Natural killer cell treated with Interleukin-12 subunit alpha and Interleukin-12 subunit beta and Interleukin-15 and Interleukin-18, amount 100 ng/mL, for 72 hours (primary cell): ENCODE results near the gene RNF227. TPM values are rescaled to one million over a fixed set of nuclear protein-coding genes. Genes with fewer than 3 reads are reported as not detected.

Experiments
- ATAC-seq, 2 donors: fragments of 150-1000 bp; cut with Tn5 transposase in 1 of 2; sonication (Bioruptor Pico), chemical (Tn5 transposase) in 1 of 2; 2 replicates each; pipeline ENCODE4 v1.10.0; 2021
- DNase-seq: peaks from one replicate; pipeline ENCODE4 v3.0.0; 2022; ENCODE audit warnings: low spot score
- H3K27ac Mint-ChIP-seq, 2 donors: 1 replicate in 1 of 2; 2 replicates in 1 of 2; pipeline ENCODE4 v1.8.0; 2022; ENCODE audit warnings: mixed read lengths in 2 of 2, mild to moderate bottlenecking in 1 of 2, moderate library complexity in 1 of 2
- H3K27me3 Mint-ChIP-seq, 2 donors: 1 replicate in 1 of 2; 2 replicates in 1 of 2; pipeline ENCODE4 v1.8.0; 2022; ENCODE audit warnings: mixed read lengths in 2 of 2
- H3K36me3 Mint-ChIP-seq: one replicate; pipeline ENCODE4 v1.8.0; 2022; ENCODE audit warnings: mixed read lengths
- H3K4me1 Mint-ChIP-seq, 2 donors: 1 replicate in 1 of 2; 2 replicates in 1 of 2; pipeline ENCODE4 v1.8.0; 2022; ENCODE audit warnings: low read depth in 2 of 2, mixed read lengths in 2 of 2, mild to moderate bottlenecking in 1 of 2
- H3K4me3 Mint-ChIP-seq: one replicate; pipeline ENCODE4 v1.8.0; 2022; ENCODE audit warnings: mixed read lengths
- H3K9me3 Mint-ChIP-seq: 2 replicates; pipeline ENCODE4 v1.8.0; 2022; ENCODE audit warnings: mixed read lengths
- total RNA-seq, 2 donors: library from RNA; stranded (reverse); gene quantifications; one replicate each; pipeline ENCODE4 v1.2.3, GENCODE V29; 2022

RNF227 gene
- total RNA-seq, 2 donors from 2014 or later, result 2.5 to 4.7 TPM

GRCh38 chr17:7940743-7941142 is 24.7 kb upstream of the RNF227 start:
- Mint-ChIP-seq H3K36me3 (peaks cover 20% of the 10 kb centered on the region), H3K27ac (no peak overlapping the region), H3K9me3 (no peaks in the 10 kb centered on the region), H3K4me3 (no peak overlapping the region), H3K4me1 (peaks cover 5 to 7% of the 10 kb centered on the region in 2 donors), H3K27me3 (no peaks in the 10 kb centered on the region)
- DNase-seq (no peak), ATAC-seq (no peak)

DNA sequence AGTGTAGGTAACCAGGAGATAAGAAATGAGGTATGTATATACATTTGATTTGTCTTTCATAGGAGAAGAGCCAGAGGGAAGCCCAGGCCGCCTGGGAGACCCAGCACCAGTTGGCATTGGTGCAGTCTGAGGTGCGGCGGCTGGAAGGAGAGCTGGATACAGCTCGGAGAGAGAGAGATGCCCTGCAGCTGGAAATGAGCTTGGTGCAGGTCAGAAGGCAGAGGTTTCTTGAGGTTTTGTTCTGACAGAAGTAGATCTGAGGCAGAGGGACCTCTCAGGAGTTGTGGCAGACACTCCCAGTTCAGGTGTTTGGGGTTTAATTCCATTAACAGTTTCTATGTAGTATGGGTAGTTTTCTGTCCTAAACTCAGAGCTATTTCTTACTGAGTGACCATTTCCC is 23.9 kb upstream of the RNF227 start:
- Mint-ChIP-seq H3K27ac (no peak overlapping the region), H3K9me3 (no peaks in the 10 kb centered on the region), H3K27me3 (no peaks in the 10 kb centered on the region), H3K4me1 (peaks cover 5 to 7% of the 10 kb centered on the region in 2 donors), H3K36me3 (peaks cover 23% of the 10 kb centered on the region), H3K4me3 (no peak overlapping the region)
- no peak for ATAC-seq
- no peak for DNase-seq

- H3K9me3 Mint-ChIP-seq, result no peaks in the 10 kb centered on the region
Observed at GRCh38 chr17:7935859-7936258, 19.8 kb upstream of the RNF227 start.

DNA sequence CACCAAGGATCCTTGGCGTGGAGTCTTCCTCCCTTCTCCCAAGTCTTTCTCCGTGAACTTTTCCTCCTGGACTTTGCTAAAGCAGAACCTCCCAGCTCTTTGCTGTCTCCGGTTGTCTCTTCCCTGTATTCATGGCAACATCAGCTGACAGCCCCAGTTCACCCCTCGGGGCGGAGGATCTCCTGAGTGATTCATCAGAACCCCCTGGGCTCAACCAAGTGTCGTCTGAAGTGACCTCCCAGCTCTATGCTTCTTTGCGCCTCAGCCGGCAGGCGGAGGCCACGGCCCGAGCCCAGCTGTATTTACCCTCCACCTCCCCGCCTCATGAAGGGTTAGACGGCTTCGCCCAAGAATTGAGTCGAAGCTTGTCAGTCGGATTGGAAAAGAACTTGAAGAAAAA is 16.9 kb upstream of the RNF227 start:
- ATAC-seq (peak in 1 of 2 donors; percentile 28), DNase-seq (peak; percentile 68)
- peak overlapping the region; percentile 96 for H3K4me3 Mint-ChIP-seq
- no peaks in the 10 kb centered on the region for H3K27me3 Mint-ChIP-seq
- H3K4me1 Mint-ChIP-seq, result peaks cover 43 to 48% of the 10 kb centered on the region in 2 donors
- peaks cover 9% of the 10 kb centered on the region for H3K36me3 Mint-ChIP-seq
- no peaks in the 10 kb centered on the region for H3K9me3 Mint-ChIP-seq
- peak overlapping the region; percentile 83 to 86 for H3K27ac Mint-ChIP-seq

More at GRCh38 chr17:7935859-7936258, 19.8 kb upstream of the RNF227 start:
- Mint-ChIP-seq H3K27ac (no peak overlapping the region), H3K4me1 (peaks cover 37 to 44% of the 10 kb centered on the region in 2 donors), H3K36me3 (peaks cover 20% of the 10 kb centered on the region), H3K27me3 (no peaks in the 10 kb centered on the region), H3K4me3 (no peak overlapping the region)
- no peak for DNase-seq
- ATAC-seq, result no peak

GRCh38 chr17:7932483-7932891 is 16.4 kb upstream of the RNF227 start:
- Mint-ChIP-seq H3K9me3 (no peaks in the 10 kb centered on the region), H3K4me1 (peaks cover 45 to 48% of the 10 kb centered on the region in 2 donors), H3K27ac (peak overlapping the region; percentile 83 to 86), H3K36me3 (peaks cover 9% of the 10 kb centered on the region), H3K4me3 (peak overlapping the region; percentile 96), H3K27me3 (no peaks in the 10 kb centered on the region)
- ATAC-seq (peak; percentile 4 to 38), DNase-seq (no peak)

DNA sequence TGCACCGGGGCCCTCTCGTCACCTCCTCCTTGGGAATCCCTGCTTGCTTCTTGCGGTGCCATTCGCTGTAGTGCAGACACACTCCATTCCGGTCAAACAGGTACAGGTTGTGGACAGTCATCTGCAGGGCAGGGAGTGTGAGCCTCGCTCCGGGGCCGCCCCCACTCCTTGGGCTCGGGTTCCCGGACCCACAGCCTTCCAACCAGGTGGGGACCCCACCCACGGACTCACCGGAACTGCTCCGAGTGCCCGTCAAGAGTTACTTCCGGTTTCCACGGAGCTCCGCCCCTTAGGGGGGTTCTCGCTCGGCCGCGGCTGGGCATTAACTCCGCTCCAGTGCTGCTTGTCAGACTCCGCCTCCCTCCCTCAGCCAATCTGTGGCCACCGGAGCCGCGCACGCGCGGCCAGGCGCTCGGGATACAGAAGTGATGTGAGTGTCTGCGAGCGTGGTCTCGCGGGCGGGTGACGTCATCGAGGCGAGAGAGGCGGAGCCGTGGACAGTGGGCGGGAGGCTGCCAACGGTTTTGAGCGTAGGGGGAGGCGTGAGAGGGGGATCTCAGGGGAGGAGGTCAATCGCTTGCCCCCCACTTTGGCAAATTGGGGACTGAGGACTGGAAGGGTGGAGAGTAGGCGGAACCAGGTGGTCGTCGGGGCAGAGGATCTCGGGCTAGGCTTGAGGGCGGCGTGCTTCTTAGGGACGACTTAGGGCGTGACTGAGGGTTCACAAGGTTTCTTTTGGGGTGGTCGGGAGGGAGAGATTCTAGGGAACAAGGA is 15.8 kb upstream of the RNF227 start, which contains the start of the genes CNTROB and TRAPPC1:
Gene CNTROB, plus strand, starts transcription at position 498 of the 774 bp plus-strand sequence. CDS start 874 bp downstream, outside the sequence.
Gene TRAPPC1, minus strand, starts transcription at position 238 of the 774 bp plus-strand sequence. Its CDS starts 117 bp downstream, at position 121.
- DNase-seq, result peak; percentile 100
- Mint-ChIP-seq H3K36me3 (peaks cover 6% of the 10 kb centered on the region), H3K4me1 (peaks cover 42 to 48% of the 10 kb centered on the region in 2 donors), H3K27ac (peak within 1 kb of the TSS; percentile 83 to 86), H3K9me3 (no peaks in the 10 kb centered on the region), H3K27me3 (no peaks in the 10 kb centered on the region), H3K4me3 (peak within 1 kb of the TSS; percentile 96)
- ATAC-seq, result peak; percentile 99

- Mint-ChIP-seq H3K4me1 (peaks cover 40 to 48% of the 10 kb centered on the region in 2 donors), H3K27ac (peak overlapping the region; percentile 83 to 86), H3K36me3 (peaks cover 4% of the 10 kb centered on the region), H3K9me3 (no peaks in the 10 kb centered on the region), H3K27me3 (no peaks in the 10 kb centered on the region), H3K4me3 (peak overlapping the region; percentile 96)
- no peak for ATAC-seq
- no peak for DNase-seq
Observed at GRCh38 chr17:7930841-7931631, 14.9 kb upstream of the RNF227 start.

DNA sequence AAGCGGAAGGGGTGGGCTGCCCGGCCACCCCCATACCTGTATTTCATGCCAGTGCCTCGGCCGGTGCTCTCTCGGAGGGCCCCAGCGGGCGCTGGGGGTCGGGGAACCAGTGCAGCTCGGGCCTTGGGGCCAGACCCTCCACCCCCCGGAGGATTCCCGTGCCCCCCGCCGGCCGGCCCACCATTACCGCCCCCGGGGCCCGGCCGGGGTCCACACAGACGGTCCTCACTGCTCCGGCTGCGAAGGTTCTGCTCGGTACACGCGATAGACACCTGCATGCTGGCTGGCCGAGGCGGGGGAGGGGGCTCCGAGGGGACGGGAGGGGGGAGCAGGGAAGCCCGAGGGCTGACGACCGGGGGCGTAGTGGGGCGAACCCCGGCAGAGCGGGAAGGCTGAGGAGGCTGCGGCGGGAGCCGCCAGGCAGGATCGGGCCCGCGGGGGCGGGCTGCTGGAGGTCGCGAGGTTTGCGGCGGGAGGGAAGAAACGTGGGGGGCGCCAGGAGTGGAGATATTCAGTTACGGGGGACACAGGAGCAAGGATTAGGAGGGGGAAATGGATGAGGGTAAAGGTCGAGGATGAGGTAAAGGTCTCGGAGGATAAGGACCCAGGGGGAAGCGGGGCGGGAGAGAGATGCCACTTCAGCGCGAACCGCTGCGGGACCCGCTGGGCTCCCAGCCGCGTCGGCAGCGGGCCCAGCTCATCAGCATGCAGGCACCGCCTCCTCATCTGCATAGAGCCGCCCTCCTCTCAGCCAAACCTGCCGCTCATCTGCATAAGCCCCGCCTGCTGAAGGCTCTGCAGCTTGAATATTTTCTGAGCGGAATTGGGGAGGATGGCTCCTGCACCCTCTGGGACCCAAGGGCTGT is 13.3 kb upstream of the RNF227 start, which contains the start of gene KCNAB3:
Gene KCNAB3, minus strand, starts transcription at position 699 of the 866 bp plus-strand sequence. Its CDS starts 421 bp downstream, at position 278.
- peaks cover 34 to 42% of the 10 kb centered on the region in 2 donors for H3K4me1 Mint-ChIP-seq
- H3K9me3 Mint-ChIP-seq, result no peaks in the 10 kb centered on the region
- H3K27me3 Mint-ChIP-seq, result no peaks in the 10 kb centered on the region
- peak within 1 kb of the TSS in 1 of 2 donors; percentile 83 for H3K27ac Mint-ChIP-seq
- ATAC-seq (no peak), DNase-seq (no peak)
- no peaks in the 10 kb centered on the region for H3K36me3 Mint-ChIP-seq
- peak within 1 kb of the TSS; percentile 96 for H3K4me3 Mint-ChIP-seq

DNA sequence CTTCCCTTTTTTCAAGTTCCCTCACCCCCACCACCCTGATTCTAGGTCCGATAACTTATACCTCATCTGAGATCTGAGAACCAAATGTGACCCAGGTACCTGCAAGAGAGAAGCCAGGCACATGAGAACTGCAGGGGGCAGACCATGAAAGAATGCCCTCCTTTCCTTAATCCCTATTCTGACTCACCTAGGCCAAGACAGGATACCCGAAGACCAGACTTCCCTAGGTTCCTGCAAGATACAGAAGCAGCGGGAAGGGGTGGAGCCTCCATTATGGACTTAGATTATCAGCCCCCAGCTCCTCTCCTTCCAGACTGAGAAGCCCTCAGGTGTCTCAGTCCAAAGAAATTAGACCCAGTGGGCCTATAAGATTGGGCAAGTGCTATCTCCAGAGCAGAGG is 11.5 kb upstream of the RNF227 start:
- Mint-ChIP-seq H3K9me3 (no peaks in the 10 kb centered on the region), H3K27me3 (no peaks in the 10 kb centered on the region), H3K27ac (no peak overlapping the region), H3K36me3 (no peaks in the 10 kb centered on the region), H3K4me1 (peaks cover 26 to 27% of the 10 kb centered on the region in 2 donors), H3K4me3 (peak overlapping the region; percentile 2)
- ATAC-seq, result no peak
- DNase-seq, result no peak

DNA sequence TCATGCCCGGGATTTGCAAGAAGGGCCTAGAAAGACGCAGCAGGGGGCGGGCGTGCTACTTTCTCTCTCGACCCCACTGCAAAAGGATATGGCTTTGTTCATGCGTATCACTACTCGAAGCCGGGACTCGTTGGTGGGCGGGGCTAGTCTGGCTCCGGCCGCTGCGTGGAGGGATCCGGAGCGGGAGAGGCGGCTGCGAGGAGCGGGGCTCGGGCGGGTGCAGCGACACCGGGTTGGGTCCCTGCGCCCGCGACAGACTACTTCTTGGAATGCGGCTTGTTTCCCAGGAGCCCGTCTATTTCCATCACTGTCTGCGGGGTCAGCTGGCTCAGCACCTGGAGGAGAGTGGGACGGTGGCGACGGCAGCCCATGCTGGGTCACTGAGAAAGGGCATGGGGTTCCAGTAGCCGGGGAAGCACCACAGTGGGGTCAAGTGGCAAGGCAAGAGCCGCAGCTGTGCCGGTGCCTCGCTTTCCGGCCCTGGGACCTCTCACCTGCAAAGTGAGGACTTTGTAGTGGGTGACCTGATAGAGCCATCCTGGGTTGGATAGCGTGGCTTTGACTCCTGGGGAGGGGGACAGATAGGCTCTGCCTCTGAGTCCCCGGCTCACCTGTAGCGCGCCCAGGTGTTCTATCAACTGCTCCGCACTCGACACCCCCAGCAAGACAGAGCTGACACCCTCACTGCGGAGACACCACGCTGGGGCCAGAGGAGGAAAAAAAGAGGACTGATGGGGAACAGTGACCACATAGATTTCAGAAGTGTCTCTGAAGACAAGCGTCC is 6.9 kb upstream of the RNF227 start:
- H3K4me1 Mint-ChIP-seq, result peaks cover 6 to 12% of the 10 kb centered on the region in 2 donors
- H3K27ac Mint-ChIP-seq, result peak overlapping the region; percentile 76 to 88
- H3K4me3 Mint-ChIP-seq, result peak overlapping the region; percentile 90
- H3K27me3 Mint-ChIP-seq, result no peaks in the 10 kb centered on the region
- H3K9me3 Mint-ChIP-seq, result no peaks in the 10 kb centered on the region
- ATAC-seq, result peak; percentile 92 to 93
- no peaks in the 10 kb centered on the region for H3K36me3 Mint-ChIP-seq
- peak; percentile 89 for DNase-seq

- ATAC-seq (peak in 1 of 2 donors; percentile 21), DNase-seq (no peak)
- H3K36me3 Mint-ChIP-seq, result no peaks in the 10 kb centered on the region
- peaks cover 6 to 9% of the 10 kb centered on the region in 2 donors for H3K4me1 Mint-ChIP-seq
- no peaks in the 10 kb centered on the region for H3K27me3 Mint-ChIP-seq
- H3K9me3 Mint-ChIP-seq, result no peaks in the 10 kb centered on the region
- H3K27ac Mint-ChIP-seq, result peak overlapping the region; percentile 76 to 88
- H3K4me3 Mint-ChIP-seq, result peak overlapping the region; percentile 90
Observed at GRCh38 chr17:7922269-7922844, 6.3 kb upstream of the RNF227 start.

DNA sequence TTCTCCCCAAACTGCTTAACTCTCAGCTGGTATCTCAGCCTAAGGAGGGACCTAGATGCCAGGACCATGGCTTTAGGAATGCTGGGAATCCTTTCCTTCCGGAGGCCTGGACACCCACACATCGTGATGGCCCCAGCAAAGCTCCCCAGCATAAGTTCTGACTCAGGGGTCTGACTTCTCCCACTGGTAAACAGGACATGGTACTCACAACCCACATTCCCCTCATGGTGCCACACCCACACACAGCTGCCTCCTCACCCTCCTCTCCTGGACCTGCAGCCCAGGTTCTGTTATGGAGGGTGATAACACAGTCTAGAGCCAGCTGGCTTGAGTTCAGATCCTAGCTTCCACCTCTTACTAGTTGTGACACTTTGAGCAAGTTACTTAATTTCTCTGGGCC is 719 bp upstream of the RNF227 start:
- Mint-ChIP-seq H3K27me3 (no peaks in the 10 kb centered on the region), H3K9me3 (no peaks in the 10 kb centered on the region), H3K27ac (peak overlapping the region; percentile 66 to 88), H3K4me3 (peak overlapping the region; percentile 74), H3K36me3 (no peaks in the 10 kb centered on the region), H3K4me1 (peaks cover 21 to 23% of the 10 kb centered on the region in 2 donors)
- no peak for ATAC-seq
- no peak for DNase-seq
